GM12874 (cell line): ENCODE measurements around the gene RETREG1.

ENCODE experiments used
- CTCF ChIP-seq: IDR thresholded peaks from 2 replicates; pipeline ENCODE4 v1.5.1; 2011; ENCODE audit warnings: low read depth, mild to moderate bottlenecking, control low read depth, low read length, moderate library complexity; ENCODE audit not compliant: insufficient read depth

Gene RETREG1

GRCh38 chr5:16515532-16515931, 101.3 kb downstream of the RETREG1 start:
- TF ChIP-seq CTCF = no peak

GRCh38 chr5:16510098-16510497, 106.7 kb downstream of the RETREG1 start:
- no peak for TF ChIP-seq CTCF

GRCh38 chr5:16508730-16509531, 107.9 kb downstream of the RETREG1 start:
- TF ChIP-seq CTCF = no peak

- no peak for TF ChIP-seq CTCF
Measured at GRCh38 chr5:16507716-16508115, 109.1 kb downstream of the RETREG1 start.

- no peak for TF ChIP-seq CTCF
Measured at GRCh38 chr5:16505904-16506303, 110.9 kb downstream of the RETREG1 start.

- TF ChIP-seq CTCF = no peak
Measured at GRCh38 chr5:16505140-16505891, 111.5 kb downstream of the RETREG1 start.

GRCh38 chr5:16504571-16504970, 112.2 kb downstream of the RETREG1 start:
- no peak for TF ChIP-seq CTCF
